Measurements from ENCODE around the gene IL1F10. TPM values are rescaled to one million over a fixed set of nuclear protein-coding genes. Genes with fewer than 3 reads are reported as not detected.

Gene IL1F10
- total RNA-seq, 1 donor from 2014 or later: not detected

DNA sequence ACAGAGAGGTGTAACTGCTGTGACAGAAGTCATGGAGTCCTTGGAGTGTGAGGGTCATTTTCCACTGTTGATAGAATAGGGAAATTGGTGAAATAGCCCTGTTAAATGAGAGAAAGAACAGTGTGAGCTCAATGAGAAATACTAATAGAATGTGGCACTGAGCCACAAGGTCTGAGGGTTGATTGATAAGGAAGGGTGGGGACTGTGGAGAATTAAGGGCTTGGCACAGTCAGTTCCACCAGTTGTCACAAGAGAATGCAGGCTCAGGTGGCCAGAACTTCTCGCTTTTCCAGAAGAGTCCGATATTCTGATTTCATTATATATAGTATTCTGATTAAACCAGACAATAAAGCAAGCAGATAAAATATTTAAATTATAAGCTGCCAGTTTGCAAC lies 50.5 kb downstream of the IL1F10 start:
- no peak for DNase-seq
- H3K4me1 ChIP-seq: no peaks in the 10 kb centered on the region
- no peak overlapping the region for H3K4me3 ChIP-seq
- no peaks in the 10 kb centered on the region for H3K9me3 ChIP-seq
- no peak overlapping the region for H3K27ac ChIP-seq
- no peaks in the 10 kb centered on the region for H3K36me3 ChIP-seq
- no peaks in the 10 kb centered on the region for H3K27me3 ChIP-seq
- ATAC-seq: no peak
- intact Hi-C loops (cut with DNase I): no loop called here
- TF ChIP-seq, protein P1, sequence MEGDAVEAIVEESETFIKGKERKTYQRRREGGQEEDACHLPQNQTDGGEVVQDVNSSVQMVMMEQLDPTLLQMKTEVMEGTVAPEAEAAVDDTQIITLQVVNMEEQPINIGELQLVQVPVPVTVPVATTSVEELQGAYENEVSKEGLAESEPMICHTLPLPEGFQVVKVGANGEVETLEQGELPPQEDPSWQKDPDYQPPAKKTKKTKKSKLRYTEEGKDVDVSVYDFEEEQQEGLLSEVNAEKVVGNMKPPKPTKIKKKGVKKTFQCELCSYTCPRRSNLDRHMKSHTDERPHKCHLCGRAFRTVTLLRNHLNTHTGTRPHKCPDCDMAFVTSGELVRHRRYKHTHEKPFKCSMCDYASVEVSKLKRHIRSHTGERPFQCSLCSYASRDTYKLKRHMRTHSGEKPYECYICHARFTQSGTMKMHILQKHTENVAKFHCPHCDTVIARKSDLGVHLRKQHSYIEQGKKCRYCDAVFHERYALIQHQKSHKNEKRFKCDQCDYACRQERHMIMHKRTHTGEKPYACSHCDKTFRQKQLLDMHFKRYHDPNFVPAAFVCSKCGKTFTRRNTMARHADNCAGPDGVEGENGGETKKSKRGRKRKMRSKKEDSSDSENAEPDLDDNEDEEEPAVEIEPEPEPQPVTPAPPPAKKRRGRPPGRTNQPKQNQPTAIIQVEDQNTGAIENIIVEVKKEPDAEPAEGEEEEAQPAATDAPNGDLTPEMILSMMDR (IDR thresholded peaks at IDR 0.05): no peak

- H3K27me3 ChIP-seq: no peaks in the 10 kb centered on the region
- DNase-seq (no peak), ATAC-seq (no peak)
- intact Hi-C loops (cut with DNase I): no loop called here
- H3K4me1 ChIP-seq: no peaks in the 10 kb centered on the region
- H3K4me3 ChIP-seq: no peak overlapping the region
- H3K36me3 ChIP-seq: no peaks in the 10 kb centered on the region
- no peak overlapping the region for H3K27ac ChIP-seq
- no peaks in the 10 kb centered on the region for H3K9me3 ChIP-seq
- TF ChIP-seq, protein P1 (IDR thresholded peaks at IDR 0.05): no peak
Observed at GRCh38 chr2:113119111-113119510, 51.3 kb downstream of the IL1F10 start.

GRCh38 chr2:113120861-113121260 lies 53.1 kb downstream of the IL1F10 start:
- no peak overlapping the region for H3K27ac ChIP-seq
- no peak overlapping the region for H3K4me3 ChIP-seq
- TF ChIP-seq, protein P1 (IDR thresholded peaks at IDR 0.05): no peak
- H3K4me1 ChIP-seq: peaks cover 8% of the 10 kb centered on the region
- intact Hi-C loops (cut with DNase I): no loop called here
- ATAC-seq (no peak), DNase-seq (no peak)
- H3K27me3 ChIP-seq: no peaks in the 10 kb centered on the region
- H3K36me3 ChIP-seq: no peaks in the 10 kb centered on the region
- H3K9me3 ChIP-seq: no peaks in the 10 kb centered on the region

- H3K27me3 ChIP-seq: no peaks in the 10 kb centered on the region
- H3K4me3 ChIP-seq: no peak overlapping the region
- intact Hi-C loops (cut with DNase I): no loop called here
- peaks cover 8% of the 10 kb centered on the region for H3K4me1 ChIP-seq
- ATAC-seq (no peak), DNase-seq (no peak)
- H3K36me3 ChIP-seq: no peaks in the 10 kb centered on the region
- TF ChIP-seq, protein P1 (IDR thresholded peaks at IDR 0.05): no peak
- H3K27ac ChIP-seq: no peak overlapping the region
- no peaks in the 10 kb centered on the region for H3K9me3 ChIP-seq
Observed at GRCh38 chr2:113122364-113122763, 54.6 kb downstream of the IL1F10 start.

DNA sequence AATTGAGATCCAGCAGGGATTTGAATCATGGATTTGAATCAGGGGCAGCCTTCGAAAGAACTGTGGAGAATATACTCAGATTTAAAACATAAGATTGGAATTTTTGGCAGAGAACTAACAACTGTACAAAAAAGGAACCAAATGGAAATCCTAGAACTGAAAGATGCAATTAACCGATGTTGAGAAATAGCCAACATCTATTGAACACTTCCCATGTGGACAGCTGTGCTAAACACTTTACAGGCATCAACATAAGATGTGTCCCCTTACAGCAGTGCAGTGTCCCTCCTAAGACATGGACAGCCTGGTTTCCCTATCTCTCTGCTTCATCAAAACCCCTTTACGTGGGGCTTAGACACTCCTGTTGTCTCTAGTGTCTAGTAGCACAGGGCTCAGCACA lies 56.0 kb downstream of the IL1F10 start:
- H3K4me3 ChIP-seq: no peak overlapping the region
- TF ChIP-seq, protein P1 (IDR thresholded peaks at IDR 0.05): no peak
- intact Hi-C loops (cut with DNase I): no loop called here
- H3K27me3 ChIP-seq: no peaks in the 10 kb centered on the region
- ATAC-seq: peak; percentile 33
- no peak for DNase-seq
- H3K27ac ChIP-seq: no peak overlapping the region
- H3K36me3 ChIP-seq: no peaks in the 10 kb centered on the region
- H3K4me1 ChIP-seq: peaks cover 8% of the 10 kb centered on the region
- H3K9me3 ChIP-seq: no peaks in the 10 kb centered on the region

All from upper lobe of right lung (tissue), 1 donor.